PC-9 (cell line): Measurements from ENCODE around the gene SERPINA10. TPM values are rescaled to one million over a fixed set of nuclear protein-coding genes. Genes with fewer than 3 reads are reported as not detected.

Experiments used
- BruUV-seq: library from RNA; stranded (reverse); fragments of 400-500 nt; replicated peaks from 2 replicates; lab custom pipeline; 2021; lab: Mats Ljungman, UMichigan
- CTCF ChIA-PET: fragments of 300-600 bp; sonication (Branson Sonifier 250); formaldehyde crosslinking; loops from one replicate; lab custom pipeline; 2022; ENCODE audit warnings: antibody characterized with exemption; lab: Charles Lee
- POLR2A ChIA-PET: fragments of 300-600 bp; sonication (Branson Sonifier 250); formaldehyde crosslinking; loops from one replicate; lab custom pipeline; 2022; ENCODE audit warnings: antibody characterized with exemption; ENCODE audit not compliant: unreplicated experiment; lab: Charles Lee
- DNase-seq, 2 experiments: peaks; one replicate each; pipeline versions ENCODE4 v3.0.0 to v3.0.0-alpha.2; 2015 to 2022; ENCODE audit warnings: mixed read lengths in 1 of 2
- H2AFZ ChIP-seq: fragments of 200-600 bp; sonication (generic); 2 replicates; pipeline ENCODE4 v1.8.1; 2017; ENCODE audit warnings: antibody characterized with exemption
- H3F3A ChIP-seq: fragments of 200-600 bp; sonication (generic); 2 replicates; pipeline ENCODE4 v1.8.1; 2017; ENCODE audit warnings: antibody characterized with exemption, mild to moderate bottlenecking, low read depth; ENCODE audit not compliant: insufficient read depth
- H3K27ac ChIP-seq: fragments of 200-600 bp; sonication (generic); 2 replicates; pipeline ENCODE4 v1.6.1; 2016; ENCODE audit warnings: mixed run types
- H3K27me3 ChIP-seq: fragments of 200-600 bp; sonication (generic); 2 replicates; pipeline ENCODE4 v1.6.1; 2016; ENCODE audit warnings: low read depth, mixed run types; ENCODE audit not compliant: insufficient read depth
- H3K36me3 ChIP-seq: fragments of 200-600 bp; sonication (generic); 2 replicates; pipeline ENCODE4 v1.6.1; 2016; ENCODE audit warnings: low read depth, mixed run types
- H3K4me1 ChIP-seq: fragments of 200-600 bp; sonication (generic); replicated peaks from 2 replicates; pipeline ENCODE4 v1.6.1; 2016; ENCODE audit warnings: mixed run types; ENCODE audit not compliant: insufficient read depth
- H3K4me2 ChIP-seq: fragments of 200-600 bp; sonication (generic); 2 replicates; pipeline ENCODE4 v1.6.1; 2017; ENCODE audit warnings: mixed run types
- H3K4me3 ChIP-seq: fragments of 200-600 bp; sonication (generic); 2 replicates; pipeline ENCODE4 v1.6.1; 2016; ENCODE audit warnings: mixed run types
- H3K79me2 ChIP-seq: fragments of 200-600 bp; sonication (generic); 2 replicates; pipeline ENCODE4 v1.6.1; 2017; ENCODE audit warnings: low read depth, mixed run types
- H3K9me2 ChIP-seq: fragments of 200-600 bp; sonication (generic); 2 replicates; pipeline ENCODE4 v1.8.1; 2017; ENCODE audit warnings: mild to moderate bottlenecking; ENCODE audit not compliant: insufficient read depth
- H3K9me3 ChIP-seq: fragments of 200-600 bp; sonication (generic); 2 replicates; pipeline ENCODE4 v1.8.1; 2016; ENCODE audit warnings: low read depth; ENCODE audit not compliant: insufficient read depth
- H4K20me1 ChIP-seq: fragments of 200-600 bp; sonication (generic); 2 replicates; pipeline ENCODE4 v1.8.1; 2017; ENCODE audit not compliant: insufficient read depth
- CTCF ChIP-seq: fragments of 200-600 bp; sonication (generic); conservative IDR thresholded peaks from 2 replicates; pipeline ENCODE4 v1.6.1; 2017; ENCODE audit warnings: mixed run types, antibody characterized with exemption, mild to moderate bottlenecking, moderate library complexity
- EZH2 ChIP-seq: fragments of 200-600 bp; sonication (generic); IDR thresholded peaks from 2 replicates; pipeline ENCODE4 v1.8.0; 2017; ENCODE audit warnings: antibody characterized with exemption, low read depth
- intact Hi-C: fragments of 100-400 bp; cut with micrococcal nuclease; formaldehyde crosslinking; loops from one replicate; pipeline ENCODE4 v1.10.0; 2022; ENCODE audit not compliant: unreplicated experiment
- total RNA-seq: library from RNA; stranded (reverse); gene quantifications from 2 replicates; pipeline ENCODE4 v1.2.3, GENCODE V29; 2021

SERPINA10 gene
- total RNA-seq, 1 experiment from 2014 or later = not detected

DNA sequence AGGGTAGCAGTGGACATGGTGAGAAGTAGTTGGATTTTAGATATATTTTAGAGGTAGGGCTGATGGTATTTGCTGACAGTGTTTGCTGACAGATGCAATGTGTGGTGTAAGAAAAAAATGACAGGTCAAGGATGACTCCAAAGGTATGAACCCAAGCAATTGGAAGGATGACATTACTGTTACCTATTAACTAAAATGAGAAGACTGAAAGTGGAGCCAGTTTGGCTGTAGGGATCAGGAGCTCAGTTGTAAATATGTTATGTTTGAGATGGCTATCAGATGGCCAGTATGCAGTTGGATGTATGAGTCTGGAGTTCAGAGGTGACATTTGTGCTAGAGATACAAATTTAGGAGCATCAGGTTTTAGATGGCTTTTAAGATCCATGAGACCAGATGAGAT, 47.5 kb upstream of the SERPINA10 start:
- no peaks in the 10 kb centered on the region for H3K4me1 ChIP-seq
- ChIA-PET POLR2A (no interaction called here), CTCF (no interaction called here)
- TF ChIP-seq CTCF = no peak
- TF ChIP-seq EZH2 = no peak
- no peaks in the 10 kb centered on the region for H3K36me3 ChIP-seq
- no TSS peak for BruUV-seq
- H3K4me3 ChIP-seq = no peak overlapping the region
- H3F3A ChIP-seq = no peaks in the 10 kb centered on the region
- no peaks in the 10 kb centered on the region for H3K27me3 ChIP-seq
- no peak for DNase-seq
- no peaks in the 10 kb centered on the region for H3K9me3 ChIP-seq
- no peak overlapping the region for H3K27ac ChIP-seq
- H3K79me2 ChIP-seq = no peaks in the 10 kb centered on the region
- H3K4me2 ChIP-seq = no peak overlapping the region
- no peak overlapping the region for H2AFZ ChIP-seq
- intact Hi-C loops = no loop called here
- no peaks in the 10 kb centered on the region for H4K20me1 ChIP-seq
- no peaks in the 10 kb centered on the region for H3K9me2 ChIP-seq

DNA sequence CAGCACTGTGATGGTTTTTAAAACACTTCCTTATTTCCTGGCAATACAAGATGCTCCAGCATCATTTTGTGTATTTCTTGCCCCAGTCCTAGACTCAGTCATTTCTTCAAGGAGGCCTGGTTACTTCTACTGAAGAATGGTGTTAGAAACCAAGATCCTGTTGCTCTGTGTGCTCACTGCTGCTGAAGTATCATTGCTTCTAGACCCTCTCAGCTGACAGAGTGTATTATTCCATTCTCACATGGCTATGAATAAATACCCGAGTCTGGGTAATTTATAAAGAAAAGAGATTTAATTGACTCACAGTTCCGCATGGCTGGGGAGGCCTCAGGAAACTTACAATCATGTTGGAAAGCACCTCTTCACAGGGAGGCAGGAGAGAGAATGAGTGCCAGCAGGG, 45.0 kb upstream of the SERPINA10 start:
- Histone ChIP-seq H3K9me3 (no peaks in the 10 kb centered on the region), H3K27me3 (no peaks in the 10 kb centered on the region), H3K27ac (no peak overlapping the region), H4K20me1 (no peaks in the 10 kb centered on the region), H3K4me3 (no peak overlapping the region), H2AFZ (no peak overlapping the region), H3K79me2 (no peaks in the 10 kb centered on the region), H3K9me2 (no peaks in the 10 kb centered on the region), H3K36me3 (no peaks in the 10 kb centered on the region), H3F3A (no peaks in the 10 kb centered on the region), H3K4me1 (no peaks in the 10 kb centered on the region), H3K4me2 (no peak overlapping the region)
- TF ChIP-seq CTCF (no peak), EZH2 (no peak)
- ChIA-PET POLR2A (no interaction called here), CTCF (no interaction called here)
- no peak for DNase-seq
- no TSS peak for BruUV-seq
- intact Hi-C loops = no loop called here

- DNase-seq = no peak
Measured at GRCh38 chr14:94337274-94337673, 44.2 kb upstream of the SERPINA10 start.

More at GRCh38 chr14:94337274-94337673, 44.2 kb upstream of the SERPINA10 start:
- POLR2A ChIA-PET = no interaction called here
- H3K4me1 ChIP-seq = no peaks in the 10 kb centered on the region
- H3K4me2 ChIP-seq = no peak overlapping the region
- no peaks in the 10 kb centered on the region for H4K20me1 ChIP-seq
- no peak overlapping the region for H2AFZ ChIP-seq
- no peak overlapping the region for H3K27ac ChIP-seq
- no peaks in the 10 kb centered on the region for H3K9me2 ChIP-seq
- H3K36me3 ChIP-seq = no peaks in the 10 kb centered on the region
- no peak for TF ChIP-seq EZH2
- no peak for TF ChIP-seq CTCF
- H3K4me3 ChIP-seq = no peak overlapping the region
- intact Hi-C loops = no loop called here
- H3K27me3 ChIP-seq = no peaks in the 10 kb centered on the region
- no peaks in the 10 kb centered on the region for H3K9me3 ChIP-seq
- no peaks in the 10 kb centered on the region for H3F3A ChIP-seq
- no peaks in the 10 kb centered on the region for H3K79me2 ChIP-seq
- CTCF ChIA-PET = no interaction called here
- no TSS peak for BruUV-seq
